ENCODE measurements around the gene ADGRL3.

- TF ChIP-seq EZH2 (IDR thresholded peaks at IDR 0.05; ENCODE audit: borderline replicate concordance, insufficient read depth, low read depth, low read length, poor library complexity, severe bottlenecking) (no peak), CTCF (IDR thresholded peaks at IDR 0.05) (no peak)
Observed at GRCh38 chr4:61245069-61245714, 45.1 kb downstream of the ADGRL3 start.

Data from B cell (primary cell).